Inflammatory macrophage treated with lipopolysaccharide for 1 hour (primary cell): ENCODE results near the gene TRIM8.

ENCODE experiments used
- DNase-seq, 2 donors: peaks; one replicate each; pipeline ENCODE4 v3.0.0-alpha.2; 2020 to 2022

TRIM8 gene

DNA sequence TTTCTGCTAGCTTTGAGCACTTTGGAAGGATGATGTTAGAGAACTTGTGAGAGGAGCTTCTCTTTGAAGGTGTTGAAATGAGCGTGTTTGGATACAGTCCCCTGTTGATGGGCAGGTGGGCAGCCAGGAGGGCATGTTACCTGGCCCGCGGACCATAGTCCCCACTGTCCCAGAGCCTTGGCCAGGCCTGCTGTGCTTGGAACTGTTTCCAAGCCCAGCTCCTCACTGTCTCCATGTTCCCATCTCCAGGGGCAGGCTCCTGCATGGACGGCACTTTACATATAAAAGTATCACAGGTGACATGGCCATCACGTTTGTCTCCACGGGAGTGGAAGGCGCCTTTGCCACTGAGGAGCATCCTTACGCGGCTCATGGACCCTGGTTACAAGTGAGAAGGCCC lies 27.2 kb upstream of the TRIM8 start:
- DNase-seq, result no peak

GRCh38 chr10:102617816-102618215 lies 26.5 kb upstream of the TRIM8 start:
- DNase-seq, result no peak

DNA sequence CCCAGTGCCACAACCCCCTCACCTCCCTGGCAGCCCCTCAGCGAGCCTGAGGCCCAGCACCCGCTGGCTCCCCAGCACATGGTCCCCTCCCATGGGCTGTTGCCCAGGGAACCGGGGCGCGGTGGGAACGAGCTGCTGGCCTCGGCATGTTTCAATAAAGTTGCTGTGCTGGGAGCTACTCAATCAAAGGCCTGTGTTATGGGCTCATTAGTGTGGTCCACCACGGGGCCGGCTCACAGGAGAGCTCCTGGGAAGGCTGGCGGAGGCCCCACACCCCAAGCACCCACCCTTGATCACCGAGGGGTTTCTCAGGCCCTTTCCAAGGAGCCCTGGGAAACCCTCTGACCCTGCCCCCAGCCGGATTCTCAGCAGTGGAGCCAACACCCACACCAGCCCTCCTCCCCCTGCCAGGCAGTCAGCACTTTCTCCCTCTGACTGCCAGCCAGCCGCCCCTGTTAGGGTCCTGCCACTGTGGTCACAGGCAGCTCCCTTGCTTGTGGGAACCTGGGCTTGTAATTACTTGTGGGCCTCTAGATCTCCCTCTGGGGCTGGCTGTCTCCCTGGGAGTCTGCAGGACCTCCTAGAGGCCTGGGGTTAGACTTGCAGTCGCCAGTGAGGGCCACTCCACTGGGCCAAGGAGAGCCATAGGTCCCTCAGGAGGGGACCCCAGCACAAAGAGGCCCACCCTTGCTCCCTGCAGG lies 24.8 kb upstream of the TRIM8 start:
- no peak for DNase-seq

GRCh38 chr10:102620138-102620590 lies 24.1 kb upstream of the TRIM8 start:
- DNase-seq, result no peak

GRCh38 chr10:102620591-102621442 lies 23.5 kb upstream of the TRIM8 start:
- DNase-seq, result no peak

GRCh38 chr10:102621443-102622325 lies 22.6 kb upstream of the TRIM8 start:
- no peak for DNase-seq

GRCh38 chr10:102624094-102624493 lies 20.2 kb upstream of the TRIM8 start:
- no peak for DNase-seq

DNA sequence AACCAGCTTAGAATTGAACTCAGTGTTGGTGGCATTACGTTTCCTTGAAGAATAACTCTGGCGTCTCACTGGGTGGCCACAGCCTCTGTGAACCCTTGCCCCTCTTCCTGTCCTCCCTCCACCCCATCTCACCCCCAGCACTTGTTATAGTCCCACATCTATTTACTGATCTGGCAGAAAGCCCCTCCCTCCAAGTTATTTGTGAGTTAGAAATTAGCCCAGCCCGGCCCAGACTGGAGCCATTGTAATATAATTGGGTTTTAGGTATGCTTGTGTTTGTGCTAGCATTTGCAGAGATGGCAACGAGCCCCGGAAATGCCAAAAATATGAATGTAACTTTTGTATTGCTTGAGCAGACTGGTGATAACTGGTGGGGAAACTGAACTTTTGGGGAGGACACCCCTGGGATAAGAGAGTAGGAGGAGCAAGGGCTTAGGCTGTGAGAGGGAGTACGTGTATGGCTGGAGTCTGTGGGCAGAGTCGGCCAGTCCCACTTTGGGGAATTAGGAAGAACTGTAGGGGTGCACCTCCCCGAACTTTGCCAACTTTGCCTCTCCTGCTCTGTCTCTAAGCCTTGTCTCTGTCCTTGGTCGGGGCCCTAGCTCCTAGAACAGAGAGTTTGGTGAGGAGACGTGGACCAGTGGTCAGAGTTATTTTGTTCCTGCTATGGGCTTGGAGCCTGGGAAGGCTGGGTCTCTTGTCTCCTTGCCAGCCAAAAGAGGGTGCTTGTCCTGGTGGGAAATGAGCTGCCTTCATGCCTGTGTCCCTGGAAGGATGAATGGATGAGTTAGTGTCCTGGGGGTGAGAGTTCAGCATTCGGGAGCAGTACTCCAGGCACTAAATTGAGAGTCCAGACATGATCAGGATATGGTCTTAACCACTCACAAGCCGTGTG lies 19.3 kb upstream of the TRIM8 start:
- DNase-seq, result no peak

GRCh38 chr10:102626026-102626685 lies 18.1 kb upstream of the TRIM8 start:
- DNase-seq, result peak in 1 of 2 donors; percentile 21

DNA sequence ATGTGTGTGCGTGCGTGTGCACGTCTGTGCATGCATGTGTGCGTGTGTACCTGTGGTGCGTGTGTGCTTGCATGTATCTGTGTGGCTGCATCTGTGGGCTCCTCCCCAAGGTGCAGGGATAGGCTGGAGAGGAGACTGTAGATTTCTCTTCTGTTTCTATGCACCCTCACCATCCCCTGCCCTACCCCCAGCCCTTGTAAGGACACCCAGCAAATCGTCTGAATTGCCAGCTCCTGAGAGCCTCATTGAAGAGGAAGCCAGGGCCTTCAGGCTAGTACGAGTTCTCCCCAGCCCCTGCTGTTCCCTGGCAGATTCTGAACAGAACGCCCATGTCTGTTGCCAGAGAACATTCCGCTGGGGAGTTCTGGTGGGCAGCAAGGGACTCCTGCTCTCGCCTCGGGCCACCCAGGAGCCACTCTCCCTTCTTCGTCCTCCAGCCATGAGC lies 17.0 kb upstream of the TRIM8 start:
- DNase-seq, result no peak

- DNase-seq, result no peak
Measured at GRCh38 chr10:102627736-102628293, 16.5 kb upstream of the TRIM8 start.

DNA sequence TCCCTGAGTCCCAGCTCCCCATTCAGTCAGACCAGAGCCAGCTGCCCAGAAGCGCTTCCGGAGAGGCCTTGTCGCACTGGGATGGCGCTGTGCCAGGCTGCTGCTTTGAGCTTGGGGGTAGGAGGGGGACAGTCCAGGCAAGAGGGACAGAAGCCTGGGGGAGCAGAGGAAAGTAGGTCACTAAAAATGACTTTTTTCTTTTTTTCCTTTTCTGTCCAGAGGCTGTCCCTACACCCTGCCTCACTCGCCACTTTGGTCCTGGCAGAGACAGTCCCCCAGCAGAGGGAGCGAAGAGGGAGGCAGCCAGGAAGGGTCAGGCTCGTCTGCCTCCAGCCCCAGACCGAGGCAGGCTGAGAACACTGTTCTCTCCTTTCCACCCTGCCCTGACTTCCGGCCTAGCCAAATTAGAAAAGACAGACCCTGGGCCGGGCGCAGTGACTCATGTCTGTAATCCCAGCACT lies 15.8 kb upstream of the TRIM8 start:
- no peak for DNase-seq

DNA sequence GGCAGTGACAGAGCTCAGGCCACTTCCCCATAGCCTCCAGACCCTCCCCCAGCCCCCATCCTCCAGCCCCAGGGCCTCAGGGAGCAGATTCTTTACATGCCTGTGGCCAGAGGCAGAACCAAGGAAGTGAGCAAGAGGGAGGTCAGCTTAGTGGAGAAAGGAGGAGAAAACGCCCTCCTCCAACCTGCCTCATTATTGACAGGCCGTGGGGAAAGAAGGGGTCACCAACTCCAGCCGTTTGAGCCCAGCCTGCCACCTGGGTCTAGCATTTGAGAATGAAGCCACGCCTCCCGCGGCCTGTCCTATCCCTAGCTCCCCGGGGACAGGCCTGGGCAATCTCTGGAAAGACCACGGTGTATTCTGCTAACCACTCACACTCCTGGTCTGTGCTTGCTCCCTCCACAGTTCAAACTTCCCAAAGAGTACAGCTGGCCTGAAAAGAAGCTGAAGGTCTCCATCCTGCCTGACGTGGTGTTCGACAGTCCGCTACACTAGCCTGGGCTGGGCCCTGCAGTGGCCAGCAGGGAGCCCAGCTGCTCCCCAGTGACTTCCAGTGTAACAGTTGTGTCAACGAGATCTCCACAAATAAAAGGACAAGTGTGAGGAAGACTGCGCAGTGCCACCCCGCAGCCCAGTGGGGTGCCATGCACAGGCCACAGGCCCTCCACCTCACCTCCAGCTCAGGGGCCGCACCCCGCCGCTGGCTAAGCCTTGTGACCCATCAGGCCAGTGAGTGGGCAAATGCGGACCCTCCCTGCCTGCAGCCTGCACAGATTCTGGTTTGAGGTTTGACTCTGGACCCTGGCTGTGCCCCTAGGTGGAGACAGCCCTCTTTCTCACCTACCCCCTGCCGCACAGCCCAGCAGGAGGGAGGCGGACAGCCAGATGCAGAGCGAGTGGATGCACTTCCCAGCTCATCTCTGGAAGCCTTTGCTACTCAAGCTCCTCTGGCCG lies 14.3 kb upstream of the TRIM8 start:
- DNase-seq, result no peak

- DNase-seq, result no peak
Measured at GRCh38 chr10:102630663-102631062, 13.6 kb upstream of the TRIM8 start.

DNA sequence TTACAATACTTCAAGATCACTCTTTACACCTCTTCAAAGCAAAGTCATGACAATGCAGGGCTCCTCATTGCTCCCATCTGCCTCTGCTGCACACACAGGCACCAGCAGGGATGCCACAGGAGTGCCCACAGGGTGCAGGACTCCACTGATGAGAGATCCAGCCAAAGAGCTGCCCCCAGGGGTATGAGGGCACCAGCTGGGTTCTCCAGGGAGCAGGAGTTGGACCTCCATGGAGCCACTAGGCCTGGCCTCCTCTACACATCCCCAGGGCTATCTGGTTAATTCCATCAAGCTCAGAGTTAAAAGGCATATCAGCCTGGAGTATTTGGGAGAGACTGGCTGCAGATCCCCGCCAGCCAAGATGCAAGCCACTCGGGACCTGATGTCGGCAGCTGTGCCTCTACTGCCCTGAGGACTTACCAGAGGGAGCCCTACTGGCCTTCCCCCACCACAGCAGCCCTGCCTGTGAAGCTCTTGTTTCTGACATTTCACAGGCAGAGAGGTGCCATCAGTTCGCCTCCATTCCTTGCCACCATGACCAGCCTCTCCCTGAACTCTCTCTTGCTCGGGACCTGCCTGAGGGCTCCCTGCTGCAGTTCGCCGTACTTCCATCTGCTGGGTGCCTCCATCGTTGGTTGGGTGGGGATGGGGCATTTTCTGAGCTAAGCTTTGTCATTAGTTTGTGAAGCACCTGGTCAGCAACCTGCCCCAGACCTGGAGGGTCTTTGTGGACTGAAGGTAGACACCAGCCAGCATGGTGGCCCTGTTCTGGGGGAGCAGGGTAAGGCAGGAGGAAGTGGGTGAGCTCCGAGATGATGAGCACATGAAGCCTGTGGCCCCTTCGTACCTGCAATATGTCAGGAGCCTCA lies 12.5 kb upstream of the TRIM8 start:
- DNase-seq, result no peak

DNA sequence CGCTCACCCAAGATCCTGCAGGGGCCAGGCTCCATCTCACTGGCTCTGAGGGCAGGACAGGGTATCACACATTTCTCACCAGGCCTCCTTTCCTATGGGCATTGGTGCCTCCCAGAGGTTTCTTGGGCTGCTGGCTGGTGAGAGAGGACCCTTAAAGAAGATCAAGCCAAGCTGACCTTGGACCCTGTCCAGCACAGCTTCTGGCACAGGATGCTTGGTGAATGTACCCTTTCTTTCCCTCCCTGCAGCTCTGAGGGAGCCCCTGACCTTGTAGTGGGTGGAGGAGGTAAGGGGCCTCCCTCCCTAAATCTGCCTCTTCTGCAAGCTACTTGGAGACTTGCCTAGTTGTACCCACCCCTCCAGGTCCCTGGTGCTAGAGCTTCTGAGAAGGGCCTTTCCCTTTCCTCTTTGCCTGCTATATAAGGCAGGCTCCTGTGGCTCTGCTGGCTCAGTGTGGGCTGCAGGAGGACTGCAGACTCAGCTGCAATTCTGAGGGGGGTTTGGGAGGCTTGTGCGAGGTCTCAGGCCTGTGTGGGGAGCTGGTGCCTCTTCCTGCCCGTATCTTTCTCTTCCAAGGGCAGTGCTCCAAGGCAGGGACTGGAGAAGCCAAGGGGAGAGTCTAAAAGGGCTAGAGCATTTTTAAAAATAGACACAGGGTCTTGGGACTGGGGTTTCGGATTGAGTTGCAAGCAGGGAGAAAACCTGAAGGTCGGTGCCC lies 11.7 kb upstream of the TRIM8 start:
- peak; percentile 39 to 54 for DNase-seq

GRCh38 chr10:102633287-102633686 lies 11.0 kb upstream of the TRIM8 start:
- peak; percentile 92 to 95 for DNase-seq

- no peak for DNase-seq
Measured at GRCh38 chr10:102633848-102634247, 10.4 kb upstream of the TRIM8 start.
